ENCODE measurements around the gene ZNF813.

Gene ZNF813

DNA sequence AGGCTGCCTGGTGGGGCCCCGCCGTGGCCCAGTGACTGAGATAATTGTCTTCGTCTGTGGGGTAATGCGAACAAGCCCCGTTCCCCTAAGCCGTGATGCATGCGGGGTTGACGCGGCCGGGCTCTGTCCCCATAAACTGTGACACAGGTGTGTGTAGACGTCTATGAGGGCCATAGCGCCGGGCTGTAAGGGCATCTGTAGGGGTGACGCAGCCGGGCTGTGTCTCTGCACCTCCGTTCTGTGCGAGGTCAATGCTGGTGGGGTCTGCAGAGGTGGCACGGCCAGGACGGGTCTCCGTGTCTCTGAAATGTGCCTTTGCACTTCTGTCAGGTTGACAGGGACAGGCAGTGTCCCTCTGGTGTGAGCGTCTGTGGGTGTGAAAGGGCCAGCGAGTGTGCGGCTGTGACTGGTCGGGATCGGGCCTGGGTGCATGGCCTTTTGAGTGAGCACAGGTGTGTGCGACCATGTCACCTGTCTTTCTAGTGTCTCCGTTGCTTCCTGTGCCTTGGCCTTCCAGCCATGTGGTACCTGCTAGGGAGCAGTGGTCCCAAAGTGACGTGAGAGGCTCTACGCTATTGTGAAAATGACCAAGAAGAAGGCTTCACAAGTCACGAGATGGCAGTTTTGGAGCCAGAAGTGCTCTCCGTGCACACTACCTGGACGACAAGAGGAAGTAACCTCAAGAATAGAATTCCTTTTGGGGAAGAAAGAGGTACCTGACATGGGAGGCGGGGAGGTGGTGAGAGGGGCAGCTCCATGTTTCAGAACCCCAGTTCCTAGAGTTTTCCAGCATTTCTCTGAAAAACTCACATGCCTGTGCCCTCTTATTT is 54.1 kb downstream of the ZNF813 start:
- Histone ChIP-seq H3K27me3 (ENCODE audit: control insufficient read depth, insufficient read depth, low read length) (no peaks in the 10 kb centered on the region), H3K4me3 (ENCODE audit: low read depth, low read length) (peak overlapping the region; percentile 80), H3K27ac (ENCODE audit: low read depth, low read length) (no peak overlapping the region), H3K9me3 (ENCODE audit: control insufficient read depth, insufficient read depth, low read length) (peaks cover 7% of the 10 kb centered on the region; the same call in 1 of the 2 replicates), H3K9ac (ENCODE audit: low read depth, low read length) (peak overlapping the region; percentile 56; the same call in 1 of the 2 replicates), H3K4me1 (ENCODE audit: control insufficient read depth, insufficient read depth, low read length) (peaks cover 2% of the 10 kb centered on the region; the same call in 1 of the 2 replicates), H3K36me3 (ENCODE audit: control insufficient read depth, insufficient read depth, low read length) (peaks cover 24% of the 10 kb centered on the region)

DNA sequence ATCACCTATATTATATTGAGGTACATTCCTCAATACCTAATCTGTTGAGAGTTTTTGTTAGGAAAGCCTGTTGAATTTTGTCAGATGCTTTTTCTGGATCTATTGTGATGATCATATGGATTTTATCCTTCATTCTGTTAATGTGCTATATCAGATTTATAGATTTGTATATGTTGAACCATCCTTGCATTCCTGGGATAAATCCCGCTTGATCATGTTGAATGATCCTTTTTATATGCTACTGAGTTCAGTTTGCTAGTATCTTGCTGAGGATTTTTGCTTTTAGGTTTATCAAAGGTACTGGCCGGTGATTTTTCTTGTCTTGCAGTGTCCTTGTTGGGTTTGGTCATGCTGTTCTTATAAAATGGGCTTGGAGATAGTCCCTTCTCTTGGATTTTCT is 58.4 kb downstream of the ZNF813 start:
- Histone ChIP-seq H3K9ac (ENCODE audit: low read depth, low read length) (no peak overlapping the region), H3K4me1 (ENCODE audit: control insufficient read depth, insufficient read depth, low read length) (peaks cover 2% of the 10 kb centered on the region; the same call in 1 of the 2 replicates), H3K27me3 (ENCODE audit: control insufficient read depth, insufficient read depth, low read length) (no peaks in the 10 kb centered on the region), H3K36me3 (ENCODE audit: control insufficient read depth, insufficient read depth, low read length) (peaks cover 55% of the 10 kb centered on the region), H3K4me3 (ENCODE audit: low read depth, low read length) (no peak overlapping the region), H3K9me3 (ENCODE audit: control insufficient read depth, insufficient read depth, low read length) (peaks cover 7% of the 10 kb centered on the region; the same call in 1 of the 2 replicates), H3K27ac (ENCODE audit: low read depth, low read length) (no peak overlapping the region)

- Histone ChIP-seq H3K36me3 (ENCODE audit: control insufficient read depth, insufficient read depth, low read length) (peaks cover 67% of the 10 kb centered on the region), H3K27ac (ENCODE audit: low read depth, low read length) (no peak overlapping the region), H3K9me3 (ENCODE audit: control insufficient read depth, insufficient read depth, low read length) (peaks cover 6% of the 10 kb centered on the region; the same call in 1 of the 2 replicates), H3K4me3 (ENCODE audit: low read depth, low read length) (no peak overlapping the region), H3K27me3 (ENCODE audit: control insufficient read depth, insufficient read depth, low read length) (no peaks in the 10 kb centered on the region), H3K4me1 (ENCODE audit: control insufficient read depth, insufficient read depth, low read length) (no peaks in the 10 kb centered on the region), H3K9ac (ENCODE audit: low read depth, low read length) (no peak overlapping the region)
These were observed 63.1 kb downstream of the ZNF813 start for GRCh38 chr19:53530622-53531021.

DNA sequence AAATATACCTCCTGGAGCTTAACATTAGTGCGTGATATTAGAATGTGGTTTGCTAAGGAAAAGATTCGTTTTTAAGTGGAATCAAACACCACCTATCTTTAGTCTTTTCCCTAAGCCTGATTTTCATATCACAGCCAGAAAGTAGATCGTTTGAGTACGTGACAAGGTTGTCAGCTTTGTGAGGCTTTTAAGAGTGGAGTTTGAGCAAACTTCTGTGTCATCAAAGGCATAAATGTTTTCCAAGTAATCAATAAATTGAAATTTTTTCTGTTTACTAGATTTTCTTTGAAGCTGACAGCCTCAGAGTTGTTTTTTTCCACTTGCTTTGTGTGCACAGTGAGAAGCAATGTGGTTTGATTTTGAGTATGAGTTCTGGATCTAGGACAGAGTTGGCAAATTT is 63.9 kb downstream of the ZNF813 start:
- no peak overlapping the region for H3K9ac ChIP-seq (ENCODE audit: low read depth, low read length)
- peaks cover 68% of the 10 kb centered on the region for H3K36me3 ChIP-seq (ENCODE audit: control insufficient read depth, insufficient read depth, low read length)

GRCh38 chr19:53532362-53532761 is 64.8 kb downstream of the ZNF813 start:
- no peaks in the 10 kb centered on the region for H3K27me3 ChIP-seq (ENCODE audit: control insufficient read depth, insufficient read depth, low read length)
- H3K4me3 ChIP-seq (ENCODE audit: low read depth, low read length), result no peak overlapping the region
- no peak overlapping the region for H3K9ac ChIP-seq (ENCODE audit: low read depth, low read length)
- H3K4me1 ChIP-seq (ENCODE audit: control insufficient read depth, insufficient read depth, low read length), result no peaks in the 10 kb centered on the region
- no peaks in the 10 kb centered on the region for H3K9me3 ChIP-seq (ENCODE audit: control insufficient read depth, insufficient read depth, low read length)
- peaks cover 73% of the 10 kb centered on the region for H3K36me3 ChIP-seq (ENCODE audit: control insufficient read depth, insufficient read depth, low read length)
- H3K27ac ChIP-seq (ENCODE audit: low read depth, low read length), result no peak overlapping the region

More for the DNA sequence above, 63.9 kb downstream of the ZNF813 start:
- H3K4me1 ChIP-seq (ENCODE audit: control insufficient read depth, insufficient read depth, low read length), result no peaks in the 10 kb centered on the region
- H3K9me3 ChIP-seq (ENCODE audit: control insufficient read depth, insufficient read depth, low read length), result no peaks in the 10 kb centered on the region
- no peak overlapping the region for H3K4me3 ChIP-seq (ENCODE audit: low read depth, low read length)
- H3K27me3 ChIP-seq (ENCODE audit: control insufficient read depth, insufficient read depth, low read length), result no peaks in the 10 kb centered on the region
- H3K27ac ChIP-seq (ENCODE audit: low read depth, low read length), result no peak overlapping the region

- no peaks in the 10 kb centered on the region for H3K27me3 ChIP-seq (ENCODE audit: control insufficient read depth, insufficient read depth, low read length)
- no peaks in the 10 kb centered on the region for H3K4me1 ChIP-seq (ENCODE audit: control insufficient read depth, insufficient read depth, low read length)
- H3K4me3 ChIP-seq (ENCODE audit: low read depth, low read length), result no peak overlapping the region
- H3K27ac ChIP-seq (ENCODE audit: low read depth, low read length), result no peak overlapping the region
- H3K9me3 ChIP-seq (ENCODE audit: control insufficient read depth, insufficient read depth, low read length), result no peaks in the 10 kb centered on the region
- H3K36me3 ChIP-seq (ENCODE audit: control insufficient read depth, insufficient read depth, low read length), result peaks cover 62% of the 10 kb centered on the region
- H3K9ac ChIP-seq (ENCODE audit: low read depth, low read length), result no peak overlapping the region
These were observed 68.7 kb downstream of the ZNF813 start for GRCh38 chr19:53536225-53536548.

- Histone ChIP-seq H3K27ac (ENCODE audit: low read depth, low read length) (peak overlapping the region; percentile 41), H3K4me3 (ENCODE audit: low read depth, low read length) (peak overlapping the region; percentile 89), H3K36me3 (ENCODE audit: control insufficient read depth, insufficient read depth, low read length) (peaks cover 66% of the 10 kb centered on the region), H3K27me3 (ENCODE audit: control insufficient read depth, insufficient read depth, low read length) (no peaks in the 10 kb centered on the region), H3K9ac (ENCODE audit: low read depth, low read length) (0 out of 2 replicates have a peak overlapping the region, but pooled peaks have one; percentile 69), H3K4me1 (ENCODE audit: control insufficient read depth, insufficient read depth, low read length) (no peaks in the 10 kb centered on the region), H3K9me3 (ENCODE audit: control insufficient read depth, insufficient read depth, low read length) (no peaks in the 10 kb centered on the region)
These were observed 69.6 kb downstream of the ZNF813 start for GRCh38 chr19:53537121-53537520.

- Histone ChIP-seq H3K9me3 (ENCODE audit: control insufficient read depth, insufficient read depth, low read length) (no peaks in the 10 kb centered on the region), H3K27ac (ENCODE audit: low read depth, low read length) (peak within 1 kb of the TSS; percentile 41), H3K36me3 (ENCODE audit: control insufficient read depth, insufficient read depth, low read length) (peaks cover 67% of the 10 kb centered on the region), H3K9ac (ENCODE audit: low read depth, low read length) (peak within 1 kb of the TSS; percentile 69), H3K4me1 (ENCODE audit: control insufficient read depth, insufficient read depth, low read length) (no peaks in the 10 kb centered on the region), H3K4me3 (ENCODE audit: low read depth, low read length) (peak within 1 kb of the TSS; percentile 89), H3K27me3 (ENCODE audit: control insufficient read depth, insufficient read depth, low read length) (no peaks in the 10 kb centered on the region)
These were observed 70.2 kb downstream of the ZNF813 start, which contains the start of gene ZNF331 for GRCh38 chr19:53537521-53538377. ZNF331 (plus strand) TSS chr19:53538145; CDS start chr19:53569377, 31,232 bp downstream.

DNA sequence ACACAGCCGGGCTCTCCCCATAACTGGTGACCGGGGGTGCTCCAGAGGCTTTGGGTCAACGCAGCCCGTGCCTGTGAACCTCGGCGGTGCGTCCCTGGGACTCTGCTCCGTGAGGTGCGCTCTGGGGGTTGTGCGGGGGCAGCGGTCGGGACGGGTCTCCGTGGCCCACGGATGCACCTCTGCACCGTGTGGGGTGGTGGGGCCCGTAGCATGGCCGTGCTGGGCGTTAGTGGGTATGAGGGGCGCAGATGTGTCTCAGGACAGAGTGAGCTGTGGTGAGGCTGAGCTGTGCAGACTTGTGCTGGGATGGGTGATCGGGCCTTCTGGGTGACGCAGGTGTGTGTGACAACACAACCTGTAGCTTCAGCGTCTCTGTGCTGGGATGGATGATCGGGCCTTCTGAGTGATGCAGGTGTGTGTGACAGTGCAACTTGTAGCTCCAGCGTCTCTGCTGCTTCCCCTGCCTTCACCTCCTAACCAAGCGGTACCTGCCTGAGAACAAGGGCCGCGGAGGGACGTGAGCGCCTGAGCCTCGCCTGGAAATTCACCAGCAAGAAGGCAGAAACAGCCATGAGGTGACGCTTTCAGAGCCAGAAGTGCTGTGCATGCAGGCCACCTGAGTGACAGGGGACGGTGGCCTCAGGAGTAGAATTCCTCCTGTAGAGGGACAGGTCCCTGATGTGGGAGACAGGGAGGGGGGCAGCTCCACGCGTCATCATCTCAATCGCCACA is 71.0 kb downstream of the ZNF813 start:
- Histone ChIP-seq H3K27me3 (ENCODE audit: control insufficient read depth, insufficient read depth, low read length) (no peaks in the 10 kb centered on the region), H3K9me3 (ENCODE audit: control insufficient read depth, insufficient read depth, low read length) (no peaks in the 10 kb centered on the region), H3K4me1 (ENCODE audit: control insufficient read depth, insufficient read depth, low read length) (no peaks in the 10 kb centered on the region), H3K9ac (ENCODE audit: low read depth, low read length) (peak overlapping the region; percentile 69; the same call in 1 of the 2 replicates), H3K36me3 (ENCODE audit: control insufficient read depth, insufficient read depth, low read length) (peaks cover 62% of the 10 kb centered on the region), H3K27ac (ENCODE audit: low read depth, low read length) (no peak overlapping the region), H3K4me3 (ENCODE audit: low read depth, low read length) (peak overlapping the region; percentile 89)

GRCh38 chr19:53540091-53540490 is 72.6 kb downstream of the ZNF813 start:
- Histone ChIP-seq H3K27me3 (ENCODE audit: control insufficient read depth, insufficient read depth, low read length) (no peaks in the 10 kb centered on the region), H3K36me3 (ENCODE audit: control insufficient read depth, insufficient read depth, low read length) (peaks cover 59% of the 10 kb centered on the region), H3K4me1 (ENCODE audit: control insufficient read depth, insufficient read depth, low read length) (no peaks in the 10 kb centered on the region), H3K4me3 (ENCODE audit: low read depth, low read length) (no peak overlapping the region), H3K9me3 (ENCODE audit: control insufficient read depth, insufficient read depth, low read length) (no peaks in the 10 kb centered on the region), H3K27ac (ENCODE audit: low read depth, low read length) (no peak overlapping the region), H3K9ac (ENCODE audit: low read depth, low read length) (no peak overlapping the region)

All from HUES48 (cell line).